Esophagus muscularis mucosa (tissue), 3 donors: Measurements from ENCODE around the gene SZT2.

Experiments
- POLR2A ChIP-seq: fragments of 450-650 bp; IDR thresholded peaks from one replicate; pipeline ENCODE4 v1.6.1; 2017; ENCODE audit warnings: antibody characterized with exemption, moderate library complexity, mild to moderate bottlenecking, low read depth
- TF ChIP-seq, protein P1 (sequence below), 3 experiments: fragments of 200-600 bp in 2 of 3; fragments of 450-650 bp in 1 of 3; sonication (generic) in 2 of 3; IDR thresholded peaks; one replicate each; pipeline ENCODE4 v1.5.1; 2017 to 2019; ENCODE audit warnings: antibody characterized with exemption in 3 of 3, mild to moderate bottlenecking in 2 of 3, moderate library complexity in 1 of 3

GRCh38 chr1:43414634-43415223 is 25.0 kb downstream of the SZT2 start:
- TF ChIP-seq, protein P1, sequence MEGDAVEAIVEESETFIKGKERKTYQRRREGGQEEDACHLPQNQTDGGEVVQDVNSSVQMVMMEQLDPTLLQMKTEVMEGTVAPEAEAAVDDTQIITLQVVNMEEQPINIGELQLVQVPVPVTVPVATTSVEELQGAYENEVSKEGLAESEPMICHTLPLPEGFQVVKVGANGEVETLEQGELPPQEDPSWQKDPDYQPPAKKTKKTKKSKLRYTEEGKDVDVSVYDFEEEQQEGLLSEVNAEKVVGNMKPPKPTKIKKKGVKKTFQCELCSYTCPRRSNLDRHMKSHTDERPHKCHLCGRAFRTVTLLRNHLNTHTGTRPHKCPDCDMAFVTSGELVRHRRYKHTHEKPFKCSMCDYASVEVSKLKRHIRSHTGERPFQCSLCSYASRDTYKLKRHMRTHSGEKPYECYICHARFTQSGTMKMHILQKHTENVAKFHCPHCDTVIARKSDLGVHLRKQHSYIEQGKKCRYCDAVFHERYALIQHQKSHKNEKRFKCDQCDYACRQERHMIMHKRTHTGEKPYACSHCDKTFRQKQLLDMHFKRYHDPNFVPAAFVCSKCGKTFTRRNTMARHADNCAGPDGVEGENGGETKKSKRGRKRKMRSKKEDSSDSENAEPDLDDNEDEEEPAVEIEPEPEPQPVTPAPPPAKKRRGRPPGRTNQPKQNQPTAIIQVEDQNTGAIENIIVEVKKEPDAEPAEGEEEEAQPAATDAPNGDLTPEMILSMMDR (IDR thresholded peaks at IDR 0.05), result peak; percentile 56 to 68 (median 59)
- TF ChIP-seq POLR2A, result no peak
